Activated CD8-positive, alpha-beta memory T cell treated with anti-CD3 and anti-CD28 coated beads for 48 hours (primary cell): ENCODE data around the gene STX12.
"Not testable (repeated sequence)": the region's sequence is repeated elsewhere in the genome, so short reads cannot be mapped to it uniquely, and the experiment has no call there.

Source experiments
- DNase-seq, 3 experiments: peaks; one replicate each; pipeline ENCODE4 v3.0.0-alpha.2; 2020; ENCODE audit warnings: low read depth in 2 of 3, low spot score in 2 of 3

Gene STX12

DNA sequence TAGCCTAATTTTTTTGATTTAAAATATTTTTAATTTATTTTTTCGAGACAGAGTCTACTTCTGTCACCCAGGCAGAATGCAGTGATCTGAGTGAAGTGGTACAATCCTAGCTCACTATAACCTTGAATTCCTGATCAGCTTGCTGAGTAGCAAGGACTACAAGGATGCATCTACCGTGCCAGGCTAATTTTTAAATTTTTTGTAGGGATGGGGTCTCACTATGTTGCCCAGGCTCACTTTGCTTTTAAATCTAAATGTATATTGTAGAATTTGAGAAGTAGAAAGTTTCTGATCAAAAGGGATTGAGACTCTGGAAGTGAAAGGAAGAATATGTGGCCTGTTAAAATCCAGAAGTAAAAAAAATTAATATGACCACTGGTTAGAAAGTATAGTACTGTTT is 1.6 kb downstream of the STX12 start:
- no peak for DNase-seq

- not testable (repeated sequence) for DNase-seq
Observed at GRCh38 chr1:27775336-27775735, 2.3 kb downstream of the STX12 start.

GRCh38 chr1:27776276-27776675 is 3.3 kb downstream of the STX12 start:
- not testable (repeated sequence) for DNase-seq

- no peak for DNase-seq
Observed at GRCh38 chr1:27778056-27778455, 5.0 kb downstream of the STX12 start.

DNA sequence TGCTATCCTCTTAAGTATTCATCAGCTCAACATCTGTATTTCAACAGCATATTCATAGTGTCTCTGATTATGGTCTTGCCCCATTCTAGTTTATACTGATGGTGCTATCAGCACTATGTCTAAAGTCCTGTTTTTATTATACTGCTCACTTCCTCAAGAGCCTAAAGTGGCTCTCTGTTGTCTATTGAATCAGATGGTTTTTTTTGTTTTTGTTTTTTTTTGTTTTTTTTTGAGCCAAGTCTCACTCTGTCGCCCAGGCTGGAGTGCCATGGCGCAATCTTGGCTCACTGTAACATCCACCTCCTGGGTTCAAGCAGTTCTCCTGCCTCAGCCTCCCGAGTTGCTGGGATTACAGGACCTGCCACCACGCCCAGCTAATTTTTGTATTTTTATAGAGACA is 6.1 kb downstream of the STX12 start:
- no peak for DNase-seq

- DNase-seq, result no peak
Observed at GRCh38 chr1:27782950-27783349, 9.9 kb downstream of the STX12 start.

GRCh38 chr1:27784700-27785099 is 11.7 kb downstream of the STX12 start:
- DNase-seq, result no peak

DNA sequence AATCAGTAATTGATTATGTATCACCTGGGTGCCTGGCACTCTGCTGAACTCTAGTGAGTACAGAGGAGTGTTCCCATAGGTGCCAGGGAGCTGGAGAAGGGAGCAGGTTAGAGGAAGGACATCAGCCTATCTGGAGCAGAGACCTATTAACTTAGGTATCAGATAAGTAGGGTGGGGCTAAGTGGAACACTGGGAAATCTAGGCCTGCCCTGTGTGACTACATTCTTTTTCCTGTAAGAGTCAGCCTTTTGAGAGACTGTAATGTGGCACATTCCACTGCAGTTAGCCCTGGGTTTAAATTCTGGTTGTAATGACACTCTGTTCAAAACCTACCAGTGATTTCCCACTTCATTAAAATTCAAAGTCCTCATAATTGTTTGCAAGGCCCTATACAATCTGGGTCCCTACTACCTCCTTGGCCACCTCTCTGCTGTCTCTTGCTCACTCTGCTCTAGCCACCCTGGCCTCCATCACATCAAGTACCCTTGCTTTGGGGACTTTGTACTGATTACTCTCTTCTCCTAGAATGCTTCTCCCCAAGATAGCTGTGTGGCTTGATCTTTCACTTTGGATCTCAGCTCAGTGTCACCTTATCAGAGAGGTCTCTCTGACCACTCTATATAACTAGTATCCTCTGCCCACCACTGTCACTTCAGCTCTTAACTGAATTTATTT is 12.9 kb downstream of the STX12 start:
- no peak for DNase-seq

DNA sequence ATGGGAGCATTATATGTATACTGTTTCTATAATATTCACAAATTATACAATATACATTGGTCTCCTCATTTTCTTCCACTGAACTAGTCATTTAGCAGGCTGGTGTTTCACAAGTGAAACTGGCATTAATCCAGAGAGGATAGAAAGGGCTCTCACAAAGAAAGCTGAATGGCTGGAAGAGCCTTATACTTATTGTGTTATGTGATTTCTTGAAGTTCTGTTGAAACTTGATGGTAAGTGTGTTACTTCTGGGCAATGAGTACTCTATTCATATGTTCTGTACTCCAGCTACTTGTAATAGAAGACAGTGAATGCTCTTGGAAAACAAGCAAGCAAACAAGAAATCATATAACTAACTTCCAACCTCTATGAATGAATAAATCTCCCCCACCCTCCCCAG is 14.9 kb downstream of the STX12 start:
- DNase-seq, result no peak

DNA sequence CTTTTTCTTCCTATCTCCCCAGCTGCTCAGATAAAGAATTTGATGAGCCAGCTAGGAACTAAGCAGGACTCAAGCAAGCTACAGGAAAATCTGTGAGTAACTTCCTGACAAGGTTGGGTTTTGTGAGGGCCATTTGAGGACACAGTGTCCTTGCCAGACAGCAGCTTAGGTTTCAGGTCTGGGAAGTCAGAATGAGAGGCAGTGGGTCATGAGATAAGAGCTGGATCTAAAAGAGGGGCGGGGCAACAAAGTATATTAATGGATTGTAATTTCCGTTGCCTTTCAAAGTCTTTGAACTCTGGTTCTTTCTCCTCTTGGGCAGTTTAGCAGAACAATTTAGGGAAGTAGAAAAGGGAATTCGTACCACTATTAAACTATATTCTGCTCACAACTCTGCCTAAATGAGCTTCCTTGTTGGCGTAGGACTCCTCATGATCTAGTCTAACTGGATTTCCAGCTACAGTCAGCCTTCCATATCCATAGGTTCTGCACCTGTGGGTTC is 16.6 kb downstream of the STX12 start:
- DNase-seq, result no peak

- DNase-seq, result not testable (repeated sequence)
Observed at GRCh38 chr1:27790270-27790669, 17.3 kb downstream of the STX12 start.

DNA sequence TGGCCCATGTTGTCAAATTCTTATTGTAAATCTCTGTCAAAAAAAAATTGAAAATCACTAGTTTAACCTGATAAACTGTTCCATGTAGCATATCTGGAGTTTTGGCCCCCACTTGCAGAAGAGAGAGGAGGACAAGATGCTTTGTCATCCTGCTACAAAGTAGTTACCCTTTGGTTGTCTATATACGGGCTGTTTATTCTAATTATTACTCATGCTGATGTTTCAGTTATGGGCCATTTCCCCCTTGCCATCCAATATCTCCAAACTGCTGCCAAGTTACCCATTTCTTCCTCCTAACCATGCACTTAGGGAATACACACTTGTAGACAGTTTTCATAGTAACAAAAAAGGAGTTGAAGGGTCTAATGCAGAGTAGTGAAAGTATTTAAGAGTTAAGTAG is 22.6 kb downstream of the STX12 start:
- DNase-seq, result no peak

DNA sequence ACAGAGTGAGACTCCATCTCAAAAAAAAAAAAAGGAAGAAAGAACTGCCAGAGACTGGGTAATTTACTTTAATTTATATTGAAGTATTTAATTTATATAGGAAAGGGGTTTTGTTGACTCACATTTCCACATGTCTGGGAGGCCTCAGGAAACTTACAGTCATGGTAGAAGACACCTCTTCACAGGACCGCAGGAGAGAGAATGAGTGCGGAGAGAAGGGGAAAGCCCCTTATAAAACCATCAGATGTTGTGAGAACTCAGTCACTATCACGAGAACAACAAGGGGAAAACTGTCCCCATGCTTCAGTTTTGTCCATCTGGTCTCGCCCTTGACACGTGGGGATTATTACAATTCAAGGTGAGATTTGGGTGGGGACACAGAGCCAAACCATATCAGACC is 31.8 kb downstream of the STX12 start:
- no peak for DNase-seq

DNA sequence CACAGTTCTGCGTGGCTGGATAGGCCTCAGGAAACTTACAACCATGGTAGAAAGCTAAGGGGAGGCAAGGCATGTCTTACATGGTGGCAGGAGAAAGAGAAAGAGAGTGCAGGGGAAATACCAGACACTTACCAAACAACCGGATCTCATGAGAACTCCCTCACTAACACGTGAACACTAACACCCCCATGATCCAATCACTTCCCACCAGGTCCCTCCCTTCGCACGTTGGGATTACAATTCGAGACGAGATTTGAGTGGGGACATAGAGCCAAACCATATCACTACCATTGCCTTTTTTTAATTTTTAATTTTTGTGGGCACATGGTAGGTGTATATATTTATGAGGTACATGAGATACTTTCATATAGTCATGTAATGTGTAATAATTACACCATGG is 33.7 kb downstream of the STX12 start:
- no peak for DNase-seq

DNA sequence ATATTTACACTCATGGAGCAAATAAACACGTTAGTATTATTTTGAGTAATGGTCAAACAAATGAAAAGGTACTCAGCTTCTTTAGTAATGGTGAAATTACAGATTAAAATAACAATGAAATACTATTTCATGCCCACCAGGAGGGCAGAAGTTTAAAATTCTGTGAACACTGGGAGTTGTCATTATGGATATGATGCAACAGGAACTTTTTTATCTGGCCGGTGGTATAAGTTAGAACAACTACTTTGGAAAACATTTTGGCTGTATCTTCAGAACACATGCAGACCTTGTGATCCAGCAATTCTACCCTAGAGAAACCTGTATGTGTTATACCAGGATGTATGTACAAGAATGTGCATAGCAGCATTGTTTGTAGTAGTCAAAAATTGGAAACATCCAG is 34.4 kb downstream of the STX12 start:
- DNase-seq, result no peak

DNA sequence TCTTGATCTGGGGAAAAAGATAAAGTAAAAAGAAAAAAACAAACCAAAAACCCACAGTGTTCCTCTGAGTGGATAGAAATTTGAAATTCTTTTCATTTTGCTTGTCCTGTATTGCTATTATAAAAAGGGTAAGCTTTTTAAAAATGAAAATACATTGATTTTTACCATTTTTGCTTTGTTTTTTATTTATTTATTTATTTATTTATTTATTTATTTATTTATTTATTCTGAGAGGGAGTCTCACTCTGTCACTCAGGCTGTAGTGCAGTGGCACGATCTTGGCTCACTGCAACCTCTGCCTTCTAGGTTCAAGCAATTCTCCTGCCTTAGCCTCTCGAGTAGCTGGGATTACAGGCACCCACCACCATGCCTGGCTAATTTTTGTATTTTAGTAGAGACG is 35.1 kb downstream of the STX12 start:
- not testable (repeated sequence) for DNase-seq

- no peak for DNase-seq
Observed at GRCh38 chr1:27809883-27810282, 36.9 kb downstream of the STX12 start.

- DNase-seq, result no peak
Observed at GRCh38 chr1:27811741-27812500, 38.9 kb downstream of the STX12 start.

GRCh38 chr1:27816921-27817630 is 44.1 kb downstream of the STX12 start:
- DNase-seq, result no peak

GRCh38 chr1:27821761-27822315 is 48.8 kb downstream of the STX12 start:
- no peak for DNase-seq

GRCh38 chr1:27823784-27824183 is 50.8 kb downstream of the STX12 start:
- DNase-seq, result no peak

GRCh38 chr1:27824411-27824810 is 51.4 kb downstream of the STX12 start:
- no peak for DNase-seq
